Thoracic aorta (tissue), 2 donors: ENCODE results near the gene LAP3. TPM values are rescaled to one million over a fixed set of nuclear protein-coding genes. Genes with fewer than 3 reads are reported as not detected.

ENCODE experiments used
- ATAC-seq: fragments of 150-250 bp; one replicate; pipeline ENCODE4 v1.8.0; 2017; ENCODE audit warnings: low read depth; ENCODE audit not compliant: insufficient number of reproducible peaks, low FRiP score
- DNase-seq: peaks from one replicate; pipeline ENCODE4 v3.0.0-alpha.2; 2020; ENCODE audit warnings: low spot score
- H3K27ac ChIP-seq, 2 donors: fragments of 200-600 bp; sonication (generic); 1 replicate in 1 of 2; 2 replicates in 1 of 2; pipeline ENCODE4 v1.5.1; 2016; ENCODE audit warnings: mild to moderate bottlenecking in 2 of 2, moderate library complexity in 2 of 2
- H3K27me3 ChIP-seq: fragments of 200-600 bp; sonication (generic); replicated peaks from 2 replicates; pipeline ENCODE4 v1.6.0; 2016; ENCODE audit warnings: mild to moderate bottlenecking; ENCODE audit not compliant: insufficient read depth
- H3K36me3 ChIP-seq: fragments of 200-600 bp; sonication (generic); one replicate; pipeline ENCODE4 v1.5.1; 2016
- H3K4me1 ChIP-seq, 2 donors: fragments of 200-600 bp; sonication (generic); 1 replicate in 1 of 2; 2 replicates in 1 of 2; pipeline versions ENCODE4 v1.5.1 to v1.6.0; 2016; ENCODE audit warnings: low read depth in 2 of 2, mild to moderate bottlenecking in 1 of 2; ENCODE audit not compliant: control insufficient read depth in 1 of 2
- H3K4me3 ChIP-seq: fragments of 200-600 bp; sonication (generic); 2 replicates; pipeline ENCODE4 v1.5.1; 2016; ENCODE audit warnings: mild to moderate bottlenecking
- H3K9me3 ChIP-seq: fragments of 200-600 bp; sonication (generic); 2 replicates; pipeline ENCODE4 v1.5.1; 2016
- total RNA-seq, 2 donors: library from RNA; depleted of rRNA; stranded (reverse); fragments of >200 nt; gene quantifications; one replicate each; pipeline versions ENCODE4 v1.1.0 to v1.2.3, GENCODE V29; 2016
- TF ChIP-seq, protein P1 (sequence below): fragments of 200-600 bp; sonication (generic); IDR thresholded peaks from one replicate; pipeline ENCODE4 v1.5.1; 2019; ENCODE audit warnings: antibody characterized with exemption

Gene LAP3
- total RNA-seq = 10 to 100 TPM; 83.3 to 91.2 TPM

DNA sequence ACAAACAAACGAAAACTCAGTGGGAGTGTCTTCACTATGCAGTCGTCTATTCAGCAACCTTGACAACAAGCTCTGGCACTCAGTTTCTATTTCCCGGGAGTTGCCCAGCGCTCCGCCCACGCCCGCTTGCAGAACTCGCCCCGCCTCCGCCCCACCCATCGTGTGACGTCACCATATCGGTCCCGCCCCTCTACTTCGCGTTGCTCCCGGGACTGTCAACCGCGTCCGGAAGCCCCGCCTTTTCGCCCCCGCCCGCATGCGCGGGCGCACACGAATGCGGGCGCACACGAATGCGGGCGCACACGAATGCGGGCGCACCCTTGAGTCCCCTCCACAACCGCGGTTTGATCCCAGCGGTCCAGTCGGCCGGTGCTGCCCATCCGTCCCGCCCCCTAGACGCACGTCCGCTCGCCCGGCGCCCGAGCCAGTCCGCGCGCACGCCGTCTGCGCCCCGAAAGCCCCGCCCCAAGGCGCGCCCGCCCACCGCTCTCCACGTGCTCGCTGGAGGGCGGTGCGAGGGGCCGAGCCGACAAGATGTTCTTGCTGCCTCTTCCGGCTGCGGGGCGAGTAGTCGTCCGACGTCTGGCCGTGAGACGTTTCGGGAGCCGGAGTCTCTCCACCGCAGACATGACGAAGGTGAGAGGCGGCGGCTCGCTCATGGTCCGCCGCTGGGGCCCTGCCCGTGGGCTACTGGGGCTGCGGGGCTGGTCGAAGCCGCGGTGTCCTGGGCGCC is at the start of gene LAP3:
LAP3 (plus strand) TSS at position 267 of the 733 bp plus-strand sequence; CDS start at position 535, 268 bp downstream.
- Histone ChIP-seq H3K27me3 (no peaks in the 10 kb centered on the region), H3K9me3 (no peaks in the 10 kb centered on the region), H3K4me1 (peaks cover 19 to 24% of the 10 kb centered on the region in 2 donors), H3K4me3 (peak within 1 kb of the TSS; percentile 88), H3K36me3 (peaks cover 7% of the 10 kb centered on the region), H3K27ac (peak within 1 kb of the TSS; percentile 89 to 93)
- peak; percentile 98 for ATAC-seq
- DNase-seq = peak; percentile 87
- TF ChIP-seq, protein P1, sequence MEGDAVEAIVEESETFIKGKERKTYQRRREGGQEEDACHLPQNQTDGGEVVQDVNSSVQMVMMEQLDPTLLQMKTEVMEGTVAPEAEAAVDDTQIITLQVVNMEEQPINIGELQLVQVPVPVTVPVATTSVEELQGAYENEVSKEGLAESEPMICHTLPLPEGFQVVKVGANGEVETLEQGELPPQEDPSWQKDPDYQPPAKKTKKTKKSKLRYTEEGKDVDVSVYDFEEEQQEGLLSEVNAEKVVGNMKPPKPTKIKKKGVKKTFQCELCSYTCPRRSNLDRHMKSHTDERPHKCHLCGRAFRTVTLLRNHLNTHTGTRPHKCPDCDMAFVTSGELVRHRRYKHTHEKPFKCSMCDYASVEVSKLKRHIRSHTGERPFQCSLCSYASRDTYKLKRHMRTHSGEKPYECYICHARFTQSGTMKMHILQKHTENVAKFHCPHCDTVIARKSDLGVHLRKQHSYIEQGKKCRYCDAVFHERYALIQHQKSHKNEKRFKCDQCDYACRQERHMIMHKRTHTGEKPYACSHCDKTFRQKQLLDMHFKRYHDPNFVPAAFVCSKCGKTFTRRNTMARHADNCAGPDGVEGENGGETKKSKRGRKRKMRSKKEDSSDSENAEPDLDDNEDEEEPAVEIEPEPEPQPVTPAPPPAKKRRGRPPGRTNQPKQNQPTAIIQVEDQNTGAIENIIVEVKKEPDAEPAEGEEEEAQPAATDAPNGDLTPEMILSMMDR = no peak

DNA sequence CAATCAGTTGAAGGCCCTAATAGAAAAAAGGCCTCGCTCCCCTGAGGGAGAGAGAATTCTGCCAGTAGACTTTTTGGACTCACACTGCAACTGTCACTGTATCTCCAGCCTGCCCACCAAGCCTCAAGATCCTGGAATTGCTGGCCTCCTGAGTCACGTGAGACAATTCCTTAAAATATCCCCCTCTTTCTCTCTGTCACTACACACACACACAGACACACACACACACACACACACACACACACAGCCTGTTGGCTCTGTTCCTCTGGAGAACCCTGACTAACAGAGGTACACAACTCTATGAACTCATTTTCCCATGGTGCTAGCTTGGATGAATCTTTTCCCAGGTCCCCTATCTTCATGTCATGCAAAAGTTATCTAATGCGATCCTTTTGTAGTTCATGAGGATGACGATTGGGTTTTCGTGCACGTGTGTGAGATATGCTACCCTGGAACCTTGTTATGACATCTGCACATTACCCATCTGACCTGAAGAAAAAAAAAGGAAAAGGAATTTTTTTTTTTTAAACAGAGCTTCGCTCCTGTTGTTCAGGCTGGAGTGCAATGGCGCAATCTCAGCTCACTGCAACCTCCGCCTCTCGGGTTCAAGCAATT is 48.3 kb upstream of the LAP3 start:
- ATAC-seq (no peak), DNase-seq (no peak)
- Histone ChIP-seq H3K4me1 (no peaks in the 10 kb centered on the region), H3K4me3 (no peak overlapping the region), H3K9me3 (no peaks in the 10 kb centered on the region), H3K27ac (no peak overlapping the region), H3K36me3 (no peaks in the 10 kb centered on the region), H3K27me3 (no peaks in the 10 kb centered on the region)
- TF ChIP-seq, protein P1 = no peak

DNA sequence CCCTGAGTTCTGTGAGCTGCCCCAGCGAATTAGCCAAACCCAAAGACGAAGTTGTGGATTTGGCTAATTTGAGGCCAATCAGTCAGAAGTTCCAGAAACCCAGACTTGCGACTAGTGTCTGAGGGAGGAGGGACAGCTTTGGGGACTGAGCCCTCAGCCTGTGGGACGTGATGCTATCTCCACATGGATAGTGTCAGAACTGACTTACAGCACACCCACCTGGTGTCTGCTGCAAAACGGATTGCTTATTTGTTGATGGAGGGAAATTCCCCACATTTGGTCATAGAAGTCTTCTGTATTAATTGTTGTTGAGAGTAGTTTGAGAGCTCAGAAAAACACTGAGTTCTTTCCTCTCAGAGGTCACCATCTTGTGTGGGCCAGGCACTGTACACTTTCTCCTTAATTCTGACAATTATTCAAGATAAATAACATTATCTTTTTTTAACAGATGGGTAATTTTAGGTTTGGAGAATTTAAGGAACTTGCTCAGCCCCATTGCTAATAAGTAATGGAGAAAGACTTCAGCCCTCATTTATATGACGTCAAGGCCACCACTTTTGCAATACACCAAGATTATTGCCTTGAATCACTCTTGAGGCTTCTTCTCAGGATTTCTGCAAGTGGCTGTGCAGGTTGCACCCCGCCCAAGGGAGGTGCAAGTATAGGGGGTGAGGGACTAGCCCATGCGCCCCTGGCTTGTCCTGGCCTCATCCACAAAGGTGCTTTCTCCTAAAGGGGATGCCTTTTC is 45.3 kb upstream of the LAP3 start:
- Histone ChIP-seq H3K4me3 (no peak overlapping the region), H3K9me3 (no peaks in the 10 kb centered on the region), H3K36me3 (no peaks in the 10 kb centered on the region), H3K27me3 (no peaks in the 10 kb centered on the region), H3K27ac (no peak overlapping the region), H3K4me1 (no peaks in the 10 kb centered on the region)
- DNase-seq (no peak), ATAC-seq (no peak)
- TF ChIP-seq, protein P1 = no peak

DNA sequence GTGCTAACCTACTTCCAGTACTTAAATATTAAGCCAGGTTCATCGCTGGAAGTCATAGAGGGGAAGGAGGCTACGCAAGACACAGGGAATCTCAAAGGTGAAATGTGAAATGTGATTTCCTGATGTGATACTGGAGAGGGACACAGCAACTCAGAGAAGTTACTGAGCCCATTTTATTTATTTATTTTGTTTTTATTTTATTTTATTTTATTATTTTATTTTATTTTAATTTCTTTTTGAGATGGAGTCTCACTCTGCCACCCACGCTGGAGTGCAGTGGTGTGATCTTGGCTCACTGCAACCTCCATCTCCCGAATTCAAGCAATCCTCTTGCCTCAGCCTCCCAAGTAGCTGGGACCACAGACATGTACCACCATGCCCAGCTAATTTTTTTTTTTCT is 42.3 kb upstream of the LAP3 start:
- no peak for DNase-seq

More for the DNA sequence above, 42.3 kb upstream of the LAP3 start:
- H3K4me3 ChIP-seq = no peak overlapping the region
- H3K36me3 ChIP-seq = no peaks in the 10 kb centered on the region
- TF ChIP-seq, protein P1 = no peak
- no peaks in the 10 kb centered on the region for H3K27me3 ChIP-seq
- no peak overlapping the region for H3K27ac ChIP-seq
- no peak for ATAC-seq
- H3K9me3 ChIP-seq = no peaks in the 10 kb centered on the region
- no peaks in the 10 kb centered on the region for H3K4me1 ChIP-seq
